H9 (cell line): ENCODE results near the gene HDLBP. TPM values are rescaled to one million over a fixed set of nuclear protein-coding genes. Genes with fewer than 3 reads are reported as not detected.

Experiments
- DNase-seq: peaks from one replicate; pipeline ENCODE4 v3.0.0-alpha.2; 2017
- H2AFZ ChIP-seq: one replicate; pipeline ENCODE4 v1.6.1; 2013; ENCODE audit warnings: mild to moderate bottlenecking, low read length, control low read depth, moderate library complexity
- H2AK5ac ChIP-seq: 2 replicates; pipeline ENCODE4 v1.6.1; 2013; ENCODE audit warnings: low read length, control low read depth, mixed read lengths; ENCODE audit not compliant: insufficient read length
- H2BK120ac ChIP-seq: one replicate; pipeline ENCODE4 v1.6.1; 2013; ENCODE audit warnings: low read depth, mild to moderate bottlenecking, low read length, control low read depth, inconsistent platforms; ENCODE audit not compliant: poor library complexity, severe bottlenecking
- H2BK12ac ChIP-seq: 2 replicates; pipeline ENCODE4 v1.6.1; 2013; ENCODE audit warnings: low read length, control low read depth, mixed read lengths, low read depth; ENCODE audit not compliant: insufficient read length
- H2BK15ac ChIP-seq: 2 replicates; pipeline ENCODE4 v1.6.1; 2013; ENCODE audit warnings: low read depth, low read length, control low read depth
- H2BK20ac ChIP-seq: one replicate; pipeline ENCODE4 v1.6.1; 2013; ENCODE audit warnings: low read depth, mild to moderate bottlenecking, low read length, control low read depth, inconsistent platforms; ENCODE audit not compliant: poor library complexity, severe bottlenecking
- H2BK5ac ChIP-seq: 2 replicates; pipeline ENCODE4 v1.6.1; 2013; ENCODE audit warnings: low read length, control low read depth, mixed read lengths; ENCODE audit not compliant: insufficient read length
- H3K14ac ChIP-seq: 2 replicates; pipeline ENCODE4 v1.6.1; 2013; ENCODE audit warnings: low read length, control low read depth; ENCODE audit not compliant: insufficient read depth
- H3K18ac ChIP-seq: 2 replicates; pipeline ENCODE4 v1.6.1; 2013; ENCODE audit warnings: low read depth, mild to moderate bottlenecking, mixed read lengths, low read length, control low read depth; ENCODE audit not compliant: insufficient read length
- H3K23ac ChIP-seq: 2 replicates; pipeline ENCODE4 v1.6.1; 2013; ENCODE audit warnings: low read length, control low read depth, mixed read lengths, low read depth; ENCODE audit not compliant: insufficient read length
- H3K23me2 ChIP-seq: 2 replicates; pipeline ENCODE4 v1.6.1; 2013; ENCODE audit warnings: low read depth, mild to moderate bottlenecking, mixed read lengths, low read length, control low read depth; ENCODE audit not compliant: insufficient read length, poor library complexity, severe bottlenecking
- H3K27ac ChIP-seq: 2 replicates; pipeline ENCODE4 v1.5.1; 2013; ENCODE audit warnings: low read length, control low read depth, mixed read lengths, low read depth; ENCODE audit not compliant: insufficient read length
- H3K27me3 ChIP-seq: 2 replicates; pipeline ENCODE4 v1.6.1; 2013; ENCODE audit warnings: low read length, control low read depth, inconsistent platforms; ENCODE audit not compliant: insufficient read depth
- H3K4ac ChIP-seq: 2 replicates; pipeline ENCODE4 v1.6.1; 2013; ENCODE audit warnings: low read depth, mild to moderate bottlenecking, control low read depth, inconsistent platforms, low read length, moderate library complexity
- H3K4me1 ChIP-seq: 2 replicates; pipeline ENCODE4 v1.6.1; 2013; ENCODE audit warnings: low read length, control low read depth, inconsistent platforms; ENCODE audit not compliant: insufficient read depth
- H3K4me2 ChIP-seq: 2 replicates; pipeline ENCODE4 v1.6.1; 2013; ENCODE audit warnings: low read length, control low read depth, mixed read lengths; ENCODE audit not compliant: insufficient read length, insufficient read depth
- H3K56ac ChIP-seq: 2 replicates; pipeline ENCODE4 v1.6.1; 2013; ENCODE audit warnings: low read depth, mild to moderate bottlenecking, mixed read lengths, low read length, control low read depth; ENCODE audit not compliant: insufficient read length
- H3K79me1 ChIP-seq: 2 replicates; pipeline ENCODE4 v1.6.1; 2013; ENCODE audit warnings: low read depth, mild to moderate bottlenecking, moderate library complexity, low read length, control low read depth, inconsistent platforms; ENCODE audit not compliant: insufficient read depth, poor library complexity, severe bottlenecking
- H3K79me2 ChIP-seq: 2 replicates; pipeline ENCODE4 v1.6.1; 2013; ENCODE audit warnings: low read length, control low read depth, inconsistent platforms; ENCODE audit not compliant: insufficient read depth
- H3K9ac ChIP-seq: 2 replicates; pipeline ENCODE4 v1.6.1; 2013; ENCODE audit warnings: low read length, control low read depth, mixed read lengths; ENCODE audit not compliant: insufficient read length; ENCODE audit errors: extremely low read depth
- H3K9me3 ChIP-seq: one replicate; pipeline ENCODE4 v1.6.1; 2013; ENCODE audit warnings: low read depth, low read length, inconsistent platforms; ENCODE audit not compliant: control insufficient read depth
- H3T11ph ChIP-seq: one replicate; pipeline ENCODE4 v1.6.1; 2013; ENCODE audit warnings: mild to moderate bottlenecking, low read length, control low read depth, inconsistent platforms
- H4K20me1 ChIP-seq: one replicate; pipeline ENCODE4 v1.6.1; 2013; ENCODE audit not compliant: control insufficient read depth, insufficient read length, insufficient read depth
- H4K5ac ChIP-seq: 2 replicates; pipeline ENCODE4 v1.6.1; 2013; ENCODE audit warnings: low read depth, mild to moderate bottlenecking, mixed read lengths, low read length, control low read depth; ENCODE audit not compliant: insufficient read length
- H4K8ac ChIP-seq: replicated peaks from 2 replicates; pipeline ENCODE4 v1.6.1; 2013; ENCODE audit warnings: low read length, control low read depth, mixed read lengths, low read depth; ENCODE audit not compliant: insufficient read length
- H4K91ac ChIP-seq: 2 replicates; pipeline ENCODE4 v1.6.1; 2013; ENCODE audit warnings: low read depth, mild to moderate bottlenecking, moderate library complexity, mixed read lengths, low read length, control low read depth; ENCODE audit not compliant: insufficient read length
- H3K27ac Mint-ChIP-seq, 3 experiments: 2 replicates in 2 of 3; 3 replicates in 1 of 3; pipeline ENCODE4 v1.8.0; 2020 to 2021; ENCODE audit warnings: mixed read lengths in 3 of 3, mild to moderate bottlenecking in 1 of 3, moderate library complexity in 1 of 3
- H3K27me3 Mint-ChIP-seq: 2 replicates; pipeline ENCODE4 v1.8.0; 2021; ENCODE audit warnings: low read depth, mild to moderate bottlenecking, moderate library complexity, mixed read lengths
- H3K36me3 Mint-ChIP-seq, 3 experiments: 2 replicates in 2 of 3; 3 replicates in 1 of 3; pipeline ENCODE4 v1.8.0; 2020 to 2021; ENCODE audit warnings: low read depth in 3 of 3, mixed read lengths in 3 of 3; ENCODE audit not compliant: insufficient read depth in 1 of 3
- H3K4me1 Mint-ChIP-seq, 2 experiments: 2 replicates each; pipeline ENCODE4 v1.8.0; 2020; ENCODE audit warnings: mixed read lengths in 2 of 2
- H3K4me3 Mint-ChIP-seq, 2 experiments: 2 replicates in 1 of 2; 3 replicates in 1 of 2; pipeline ENCODE4 v1.8.0; 2020 to 2021; ENCODE audit warnings: mild to moderate bottlenecking in 2 of 2, mixed read lengths in 2 of 2, moderate library complexity in 1 of 2
- H3K9me3 Mint-ChIP-seq, 2 experiments: 2 replicates in 1 of 2; 3 replicates in 1 of 2; pipeline ENCODE4 v1.8.0; 2020; ENCODE audit warnings: mild to moderate bottlenecking in 2 of 2, mixed read lengths in 2 of 2, moderate library complexity in 1 of 2
- WGBS: extraction: QIAGEN DNeasy Blood & Tissue Kit; methylation state at CpG from one replicate; pipeline ENCODE4 v1.1.7; 2013; ENCODE audit warnings: missing lambda C conversion rate, low lambda C conversion rate, mixed read lengths; ENCODE audit not compliant: insufficient read length; ENCODE audit errors: extremely low coverage; 5-methylcytosine and 5-hydroxymethylcytosine counted together
- total RNA-seq: library from RNA; stranded (reverse); gene quantifications from 2 replicates; pipeline ENCODE4 v1.2.1, GENCODE V29; 2021
- TF ChIP-seq, protein P1 (sequence below): fragments of 200-600 bp; sonication (generic); conservative IDR thresholded peaks from 3 replicates; pipeline ENCODE4 v1.8.0; 2021; ENCODE audit warnings: antibody characterized with exemption, mild to moderate bottlenecking

Gene HDLBP
- total RNA-seq, 1 experiment from 2014 or later, result 364 TPM

DNA sequence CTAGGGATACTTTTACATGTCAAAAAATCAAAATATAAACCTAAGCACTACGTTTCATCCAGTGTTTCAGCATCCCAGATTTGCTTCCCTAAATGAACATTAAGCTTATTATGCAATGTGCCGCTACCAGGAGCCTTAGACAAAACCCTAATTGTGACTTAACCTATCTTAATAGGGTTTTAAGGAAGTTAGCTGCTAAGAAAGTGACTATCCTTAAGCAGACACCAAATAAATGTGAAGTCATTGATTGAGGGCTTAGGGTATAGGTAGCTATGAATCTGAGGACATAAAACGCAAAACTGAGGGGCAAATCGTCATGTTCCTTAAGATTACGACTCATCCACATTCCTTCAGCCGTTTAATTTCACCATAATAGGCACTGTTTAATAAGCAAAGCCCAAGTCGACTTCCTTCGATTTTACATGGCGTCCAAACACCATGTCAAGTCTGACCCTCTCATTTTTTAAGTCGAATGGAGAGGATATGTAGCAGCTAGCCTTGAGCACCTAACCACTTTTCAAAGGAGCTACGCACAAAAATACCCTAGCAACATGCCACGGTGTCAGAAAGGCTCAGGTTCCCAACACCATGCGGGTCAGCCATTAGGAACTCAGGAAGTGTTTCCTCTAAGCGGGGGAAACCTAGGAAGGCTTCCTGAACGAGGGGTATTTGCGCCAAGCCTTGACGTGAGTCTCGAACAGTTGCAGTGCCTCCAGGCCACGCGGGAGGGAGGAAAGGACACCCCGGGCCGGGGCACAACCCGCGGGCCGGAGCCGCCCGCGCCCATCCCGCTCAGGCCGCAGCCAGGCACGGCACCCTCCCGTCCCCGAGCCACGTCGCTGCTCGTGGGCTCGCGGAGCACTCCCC, 1.0 kb downstream of the HDLBP start:
- H3K4me1 Mint-ChIP-seq, result peaks cover 56 to 57% of the 10 kb centered on the region in 2 experiments

More for the DNA sequence above, 1.0 kb downstream of the HDLBP start:
- H3K23me2 ChIP-seq, result peaks cover 9% of the 10 kb centered on the region
- no peak overlapping the region for H2BK12ac ChIP-seq
- peaks cover 68% of the 10 kb centered on the region for H3K79me2 ChIP-seq
- H4K5ac ChIP-seq, result no peak overlapping the region
- peak overlapping the region; percentile 64 for H3K9ac ChIP-seq
- H3K4me1 ChIP-seq, result 0 out of 2 replicates have a peak, but pooled peaks cover 2% of the 10 kb centered on the region
- H2BK15ac ChIP-seq, result no peak overlapping the region
- Mint-ChIP-seq H3K36me3 (peaks cover 4 to 19% (median 13%) of the 10 kb centered on the region in 3 experiments; a peak in 6 of 7 replicates), H3K4me3 (peak overlapping the region; percentile 100), H3K27me3 (no peaks in the 10 kb centered on the region), H3K27ac (peak overlapping the region; percentile 87 to 96 (median 87)), H3K9me3 (no peaks in the 10 kb centered on the region; a peak in 1 of 5 replicates)
- H2BK120ac ChIP-seq, result no peak overlapping the region
- H2AFZ ChIP-seq, result no peak overlapping the region
- H4K91ac ChIP-seq, result no peak overlapping the region
- H2BK5ac ChIP-seq, result no peak overlapping the region
- H4K20me1 ChIP-seq, result no peaks in the 10 kb centered on the region
- H3K4me2 ChIP-seq, result peak overlapping the region; percentile 60
- TF ChIP-seq, protein P1, sequence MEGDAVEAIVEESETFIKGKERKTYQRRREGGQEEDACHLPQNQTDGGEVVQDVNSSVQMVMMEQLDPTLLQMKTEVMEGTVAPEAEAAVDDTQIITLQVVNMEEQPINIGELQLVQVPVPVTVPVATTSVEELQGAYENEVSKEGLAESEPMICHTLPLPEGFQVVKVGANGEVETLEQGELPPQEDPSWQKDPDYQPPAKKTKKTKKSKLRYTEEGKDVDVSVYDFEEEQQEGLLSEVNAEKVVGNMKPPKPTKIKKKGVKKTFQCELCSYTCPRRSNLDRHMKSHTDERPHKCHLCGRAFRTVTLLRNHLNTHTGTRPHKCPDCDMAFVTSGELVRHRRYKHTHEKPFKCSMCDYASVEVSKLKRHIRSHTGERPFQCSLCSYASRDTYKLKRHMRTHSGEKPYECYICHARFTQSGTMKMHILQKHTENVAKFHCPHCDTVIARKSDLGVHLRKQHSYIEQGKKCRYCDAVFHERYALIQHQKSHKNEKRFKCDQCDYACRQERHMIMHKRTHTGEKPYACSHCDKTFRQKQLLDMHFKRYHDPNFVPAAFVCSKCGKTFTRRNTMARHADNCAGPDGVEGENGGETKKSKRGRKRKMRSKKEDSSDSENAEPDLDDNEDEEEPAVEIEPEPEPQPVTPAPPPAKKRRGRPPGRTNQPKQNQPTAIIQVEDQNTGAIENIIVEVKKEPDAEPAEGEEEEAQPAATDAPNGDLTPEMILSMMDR, result no peak
- no peak overlapping the region for H2AK5ac ChIP-seq
- H3K79me1 ChIP-seq, result no peaks in the 10 kb centered on the region
- H2BK20ac ChIP-seq, result no peak overlapping the region
- no CpG with 5 or more reads among the region's 38 CpGs for WGBS
- H4K8ac ChIP-seq, result no peak overlapping the region
- peak overlapping the region; percentile 91 for H3K14ac ChIP-seq
- DNase-seq, result no peak
- peak overlapping the region; percentile 27 for H3K27ac ChIP-seq
- H3T11ph ChIP-seq, result no peak overlapping the region
- no peaks in the 10 kb centered on the region for H3K9me3 ChIP-seq
- peak overlapping the region; percentile 89 for H3K18ac ChIP-seq
- H3K56ac ChIP-seq, result no peak overlapping the region
- H3K27me3 ChIP-seq, result no peaks in the 10 kb centered on the region
- no peak overlapping the region for H3K4ac ChIP-seq
- no peak overlapping the region for H3K23ac ChIP-seq
